Suppressor macrophage (primary cell): ENCODE measurements around the gene TEX54.
"Not testable (repeated sequence)": the region's sequence is repeated elsewhere in the genome, so short reads cannot be mapped to it uniquely, and the experiment has no call there.

ENCODE experiments used
- DNase-seq, 4 experiments: peaks; one replicate each; pipeline ENCODE4 v3.0.0-alpha.2; 2020 to 2022
- total RNA-seq, 17 experiments: gene quantifications; one replicate each; lab custom pipeline; 2026; ENCODE audit warnings: mixed read lengths in 6 of 17, inconsistent platforms in 3 of 17; lab: John Stamatoyannopoulos, UW

Gene TEX54
- total RNA-seq = 0 reads per million in 17 experiments

DNA sequence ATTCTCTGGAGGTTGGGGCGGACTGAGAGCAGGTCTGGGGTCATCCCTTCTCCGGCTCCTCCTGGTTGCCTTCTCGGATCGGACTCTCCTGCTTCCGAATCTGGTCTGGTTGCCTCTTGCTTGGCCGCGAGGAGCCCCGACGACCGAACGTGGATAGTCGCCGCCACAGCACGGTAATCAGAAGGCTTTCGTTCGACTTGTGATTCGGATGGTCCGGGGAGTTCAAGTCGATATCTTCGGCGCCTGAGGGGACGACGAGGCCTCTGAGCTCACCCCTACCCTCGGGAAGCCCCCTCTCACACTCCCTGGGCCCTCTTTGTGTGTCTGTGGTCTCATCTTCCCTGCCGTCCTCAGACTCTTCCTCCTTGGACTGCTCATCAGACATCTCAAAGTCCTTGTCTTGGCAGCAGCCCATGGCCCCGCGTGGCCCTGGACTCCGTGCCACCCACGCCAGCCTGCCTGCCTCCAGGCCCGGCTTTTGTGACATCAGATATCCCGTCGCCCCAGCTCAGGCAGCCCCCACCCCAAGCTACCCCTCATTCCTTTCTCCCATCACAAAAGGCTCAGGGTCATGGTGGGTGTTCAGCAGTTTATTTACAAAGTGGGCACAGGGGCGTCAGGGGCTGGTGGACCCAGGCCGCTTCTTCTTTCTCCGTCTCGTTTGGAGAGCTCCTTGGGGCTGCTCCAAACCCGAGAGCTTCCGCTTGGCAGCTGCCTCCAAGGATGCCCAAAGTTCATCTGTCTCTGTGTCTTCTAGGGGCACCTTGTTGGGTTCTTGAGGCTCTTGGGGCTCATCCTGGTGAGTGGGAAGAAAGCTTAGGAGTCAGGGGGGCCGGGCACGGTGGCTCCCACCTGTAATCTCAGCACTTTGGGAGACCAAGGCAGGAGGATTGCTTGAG lies at the start of gene TEX54:
Gene TEX54, minus strand, starts transcription at position 506 of the 899 bp plus-strand sequence.
- DNase-seq = peak in 3 of 4 experiments; percentile 49 to 68 (median 53)

DNA sequence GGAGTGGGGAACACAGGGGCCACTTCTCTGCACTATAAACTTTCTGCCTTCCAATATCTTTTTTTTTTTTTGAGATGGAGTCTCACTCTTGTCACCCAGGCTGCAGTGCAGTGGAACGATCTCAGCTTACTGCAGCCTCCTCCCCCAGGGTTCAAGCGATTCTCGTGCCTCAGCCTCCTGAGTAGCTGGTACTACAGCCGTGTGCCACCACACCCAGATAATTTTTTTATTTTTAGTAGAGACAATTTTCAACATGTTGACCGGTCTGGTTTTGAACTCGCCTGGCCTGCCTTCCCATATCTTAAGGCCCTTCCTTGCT lies 49.7 kb upstream of the TEX54 start:
- DNase-seq = peak in 1 of 4 experiments; percentile 28

DNA sequence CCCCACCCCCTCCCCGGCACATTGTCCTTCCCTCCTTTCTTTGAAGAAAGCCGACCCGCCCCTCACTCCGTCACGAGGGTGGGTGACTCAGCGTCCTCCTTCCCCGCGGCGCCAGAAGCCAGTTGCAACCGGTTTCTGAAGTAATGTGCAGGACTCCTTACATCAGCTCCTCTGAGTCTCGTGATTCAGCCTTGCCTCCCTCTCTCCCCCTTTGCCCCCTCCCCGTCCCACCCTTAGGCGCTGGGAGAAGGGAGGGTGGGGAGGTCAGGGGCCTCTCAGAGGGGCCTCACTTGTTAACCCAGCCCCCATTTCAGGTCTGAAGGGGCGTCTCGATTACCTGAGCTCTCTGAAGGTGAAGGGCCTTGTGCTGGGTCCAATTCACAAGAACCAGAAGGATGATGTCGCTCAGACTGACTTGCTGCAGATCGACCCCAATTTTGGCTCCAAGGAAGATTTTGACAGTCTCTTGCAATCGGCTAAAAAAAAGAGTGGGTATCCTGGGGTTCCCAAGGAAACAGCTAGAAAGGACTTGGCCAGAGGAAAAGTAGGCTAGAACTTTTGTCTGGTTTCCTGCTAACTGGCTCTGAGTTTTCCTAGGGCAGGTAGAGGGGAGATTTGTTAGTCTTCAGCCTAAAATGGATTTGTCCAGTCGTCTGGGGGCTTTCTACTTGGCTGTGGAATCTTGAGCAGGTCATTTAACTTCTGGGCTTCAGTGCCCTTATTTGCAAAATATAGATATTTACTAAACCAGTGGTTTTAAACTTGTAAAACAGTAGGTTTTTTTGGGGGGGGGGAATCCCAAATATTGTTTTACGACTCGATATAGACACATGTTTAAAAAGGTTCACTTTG lies 49.2 kb upstream of the TEX54 start:
- DNase-seq = peak; percentile 97 to 98 (median 98)

DNA sequence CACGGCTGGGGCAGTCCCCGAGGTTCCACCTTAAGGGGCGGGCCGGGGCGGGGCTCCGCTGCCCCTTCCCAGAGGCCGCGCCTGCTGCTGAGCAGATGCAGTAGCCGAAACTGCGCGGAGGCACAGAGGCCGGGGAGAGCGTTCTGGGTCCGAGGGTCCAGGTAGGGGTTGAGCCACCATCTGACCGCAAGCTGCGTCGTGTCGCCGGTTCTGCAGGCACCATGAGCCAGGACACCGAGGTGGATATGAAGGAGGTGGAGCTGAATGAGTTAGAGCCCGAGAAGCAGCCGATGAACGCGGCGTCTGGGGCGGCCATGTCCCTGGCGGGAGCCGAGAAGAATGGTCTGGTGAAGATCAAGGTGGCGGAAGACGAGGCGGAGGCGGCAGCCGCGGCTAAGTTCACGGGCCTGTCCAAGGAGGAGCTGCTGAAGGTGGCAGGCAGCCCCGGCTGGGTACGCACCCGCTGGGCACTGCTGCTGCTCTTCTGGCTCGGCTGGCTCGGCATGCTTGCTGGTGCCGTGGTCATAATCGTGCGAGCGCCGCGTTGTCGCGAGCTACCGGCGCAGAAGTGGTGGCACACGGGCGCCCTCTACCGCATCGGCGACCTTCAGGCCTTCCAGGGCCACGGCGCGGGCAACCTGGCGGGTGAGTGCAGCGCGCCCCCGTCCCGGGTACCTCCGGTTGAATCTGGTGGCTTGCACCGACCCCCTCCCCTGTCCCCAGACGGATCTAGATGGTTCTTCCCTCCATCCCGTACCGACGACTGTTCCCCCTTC lies 48.4 kb upstream of the TEX54 start, which contains the start of gene SLC3A2:
Gene SLC3A2, plus strand, starts transcription at position 94 of the 776 bp plus-strand sequence. Its CDS starts 128 bp downstream, at position 222.
- DNase-seq = peak; percentile 89 to 96 (median 92)

DNA sequence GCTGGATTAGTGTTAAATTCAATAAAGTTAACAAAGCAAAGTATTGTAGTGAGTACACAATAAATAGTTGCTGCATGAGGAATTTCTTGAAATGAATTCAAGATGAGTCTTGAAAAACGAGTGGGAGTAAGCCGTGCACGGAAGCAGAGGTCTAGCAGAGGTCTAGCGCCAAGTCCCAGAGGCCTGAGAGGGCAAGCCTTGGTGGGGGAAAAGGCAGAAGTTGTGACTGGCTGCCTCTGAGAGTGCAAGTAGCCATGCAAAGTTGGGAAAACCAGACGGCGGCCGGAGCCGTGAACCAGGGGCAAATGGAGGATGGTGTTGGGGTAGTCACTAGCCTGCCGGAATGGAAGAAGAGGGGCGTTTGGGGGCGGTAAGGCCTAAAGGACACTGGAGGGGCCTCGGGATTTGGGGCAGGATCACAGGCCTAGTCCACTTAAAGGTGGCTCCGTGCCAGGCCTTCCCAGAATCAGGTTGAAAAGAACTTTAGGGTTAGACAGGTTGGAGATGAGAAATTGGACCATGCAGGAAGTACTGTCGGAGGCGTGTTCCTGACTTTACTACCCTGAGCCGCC lies 47.7 kb upstream of the TEX54 start:
- DNase-seq = peak; percentile 75 to 88 (median 86)

DNA sequence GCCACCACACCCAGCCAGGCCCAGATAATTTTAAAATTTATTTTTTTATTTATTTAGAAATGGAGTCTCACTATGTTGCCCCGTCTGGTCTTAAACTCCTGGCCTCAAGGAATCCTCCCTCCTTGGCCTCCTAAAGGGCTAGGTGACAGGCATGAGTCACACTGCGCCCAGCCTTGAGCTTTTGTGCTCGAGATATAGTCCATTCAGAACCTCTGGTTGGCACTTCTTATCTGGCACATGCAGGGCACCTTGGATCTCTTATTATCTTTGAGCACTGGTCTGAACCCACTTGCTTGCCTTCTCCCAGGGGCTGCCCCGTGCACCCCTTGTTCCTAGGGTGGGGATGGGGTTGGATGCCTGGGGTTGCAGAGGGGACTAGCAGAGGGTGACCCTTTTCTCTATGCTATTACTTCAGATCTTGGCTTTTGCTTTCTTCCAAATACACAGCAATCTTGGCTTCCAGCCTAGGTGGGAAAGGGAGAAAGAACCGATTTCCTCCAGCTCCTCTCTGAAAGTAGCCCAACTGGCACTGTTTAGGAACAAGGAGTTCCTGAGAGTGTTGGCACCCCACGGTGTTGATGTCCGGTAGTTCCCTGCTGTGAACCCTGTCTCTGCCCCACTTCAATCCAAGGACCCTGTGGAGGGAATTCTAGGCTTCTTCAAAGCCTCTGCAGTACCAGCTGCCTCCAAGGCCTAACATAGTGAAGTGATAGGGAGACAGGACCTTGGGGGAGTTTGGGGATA lies 46.8 kb upstream of the TEX54 start:
- DNase-seq = no peak

DNA sequence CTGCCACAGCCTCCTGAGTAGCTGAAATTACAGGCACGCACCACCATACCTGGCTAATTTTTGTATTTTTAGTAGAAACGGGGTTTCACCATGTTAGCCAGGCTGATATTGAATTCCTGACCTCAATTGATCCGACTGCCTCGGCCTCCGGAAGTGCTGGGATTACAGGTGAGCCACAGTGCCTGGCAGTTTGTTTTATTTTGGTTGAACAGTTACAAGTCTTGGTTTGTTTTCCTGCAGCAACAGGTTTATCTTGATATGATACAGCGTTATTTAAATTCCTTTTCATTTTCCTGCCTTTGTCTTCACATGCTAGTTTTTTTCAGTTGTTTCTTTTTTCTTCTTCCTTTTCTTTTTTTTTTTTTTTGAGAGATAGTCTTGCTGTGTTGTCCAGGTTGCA lies 44.1 kb upstream of the TEX54 start:
- DNase-seq = no peak

DNA sequence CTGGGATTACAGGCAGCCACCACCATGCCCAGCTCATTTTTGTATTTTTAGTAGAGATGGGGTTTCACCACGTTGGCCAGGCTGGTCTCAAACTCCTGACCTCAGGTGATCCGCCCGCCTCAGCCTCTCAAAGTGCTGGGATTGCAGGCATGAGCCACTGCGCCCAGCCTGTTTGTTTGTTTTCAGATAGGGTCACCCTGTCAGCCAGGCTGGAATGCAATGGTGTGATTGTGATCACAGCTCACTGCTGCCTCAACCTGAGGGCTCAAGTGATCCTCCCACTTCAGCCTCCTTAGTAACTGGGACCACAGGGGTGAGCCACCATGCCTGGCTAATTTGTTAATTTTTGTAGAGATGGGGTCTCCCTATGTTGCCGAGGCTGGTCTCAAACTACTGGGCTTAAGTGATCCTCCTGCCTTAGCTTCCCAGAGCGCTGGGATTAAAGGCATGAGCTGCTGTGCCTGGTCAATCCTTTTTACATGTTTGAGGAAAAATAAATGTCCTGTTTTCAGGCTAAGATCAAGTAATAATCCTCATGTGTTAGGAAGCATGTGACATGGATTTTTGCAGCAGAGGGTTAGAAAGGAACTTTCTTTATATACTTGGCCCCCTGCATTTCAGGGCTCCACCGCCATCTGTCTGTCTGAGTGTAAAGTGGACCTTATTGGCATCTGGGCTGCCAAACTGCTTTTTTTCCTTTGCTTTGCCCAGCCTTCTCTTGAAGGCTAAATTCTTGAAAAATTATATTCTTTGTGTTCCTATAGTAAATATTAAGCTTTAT lies 43.2 kb upstream of the TEX54 start:
- no peak for DNase-seq

DNA sequence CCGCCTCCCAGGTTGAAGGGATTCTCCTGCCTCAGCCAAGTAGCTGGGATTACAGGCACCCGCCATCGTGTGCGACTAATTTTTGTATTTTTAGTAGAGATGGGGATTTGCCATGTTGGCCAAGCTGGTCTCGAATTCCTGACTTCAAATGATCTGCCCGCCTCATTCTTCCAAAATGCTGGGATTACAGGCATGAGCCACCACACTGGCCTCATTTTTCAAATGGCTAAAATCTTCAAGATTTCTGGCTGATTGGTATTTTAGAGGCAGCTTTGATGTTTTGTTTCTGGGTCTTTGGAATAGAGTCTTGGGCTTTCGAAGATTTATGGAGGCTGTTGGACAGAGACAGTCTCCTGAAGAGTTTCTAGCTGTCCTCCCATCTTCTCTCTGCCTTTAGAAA lies 42.2 kb upstream of the TEX54 start:
- DNase-seq = no peak

DNA sequence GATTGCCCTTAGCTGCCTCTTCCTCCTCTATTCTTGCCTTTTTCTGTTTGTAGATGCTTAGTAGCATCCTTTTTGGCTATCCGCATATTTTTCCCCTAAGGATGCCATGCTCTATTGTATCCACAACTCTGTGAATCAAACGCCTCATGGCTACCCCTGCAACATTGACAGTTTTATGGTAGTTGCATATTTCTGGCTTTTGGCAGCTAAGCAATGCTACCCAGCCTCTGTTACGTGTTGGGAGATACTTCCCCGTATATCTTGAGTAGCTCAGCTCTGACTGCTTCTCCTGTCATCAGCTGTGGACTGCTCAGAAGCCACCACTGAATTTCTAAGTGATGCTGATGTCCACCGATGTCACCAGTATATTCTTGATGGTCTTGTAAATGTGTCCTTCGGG lies 33.0 kb upstream of the TEX54 start:
- peak in 1 of 4 experiments; percentile 18 for DNase-seq

DNA sequence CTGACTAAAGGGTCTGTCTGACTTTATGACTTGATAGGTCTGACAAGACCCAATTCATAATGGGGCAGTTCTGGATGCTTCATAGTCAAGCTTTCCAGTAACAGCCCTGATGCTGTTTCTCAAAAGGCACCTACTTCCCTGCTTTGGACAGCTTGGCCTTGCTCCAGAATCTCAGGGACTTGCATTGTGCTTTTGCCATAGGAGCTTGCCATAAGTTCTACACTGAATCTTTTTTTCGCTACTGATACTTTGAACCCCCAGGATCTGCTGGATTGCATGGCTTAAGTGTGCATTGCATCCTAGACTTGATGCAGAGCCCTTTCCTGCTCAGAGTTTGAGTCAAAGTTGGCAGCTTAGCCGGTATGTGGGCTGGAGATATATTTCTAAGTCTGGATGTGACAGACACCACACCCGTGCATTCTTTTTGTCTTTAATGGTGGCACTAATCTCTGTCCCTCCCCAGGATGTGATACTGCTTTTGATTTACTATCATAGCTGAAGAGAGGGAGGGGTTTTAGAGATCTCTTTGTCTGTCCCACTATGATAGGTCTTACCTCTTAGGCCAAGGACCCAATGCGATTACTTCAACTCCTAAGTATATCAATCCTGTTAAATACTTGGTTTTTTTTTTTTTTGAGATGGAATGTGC lies 31.2 kb upstream of the TEX54 start:
- DNase-seq = no peak

DNA sequence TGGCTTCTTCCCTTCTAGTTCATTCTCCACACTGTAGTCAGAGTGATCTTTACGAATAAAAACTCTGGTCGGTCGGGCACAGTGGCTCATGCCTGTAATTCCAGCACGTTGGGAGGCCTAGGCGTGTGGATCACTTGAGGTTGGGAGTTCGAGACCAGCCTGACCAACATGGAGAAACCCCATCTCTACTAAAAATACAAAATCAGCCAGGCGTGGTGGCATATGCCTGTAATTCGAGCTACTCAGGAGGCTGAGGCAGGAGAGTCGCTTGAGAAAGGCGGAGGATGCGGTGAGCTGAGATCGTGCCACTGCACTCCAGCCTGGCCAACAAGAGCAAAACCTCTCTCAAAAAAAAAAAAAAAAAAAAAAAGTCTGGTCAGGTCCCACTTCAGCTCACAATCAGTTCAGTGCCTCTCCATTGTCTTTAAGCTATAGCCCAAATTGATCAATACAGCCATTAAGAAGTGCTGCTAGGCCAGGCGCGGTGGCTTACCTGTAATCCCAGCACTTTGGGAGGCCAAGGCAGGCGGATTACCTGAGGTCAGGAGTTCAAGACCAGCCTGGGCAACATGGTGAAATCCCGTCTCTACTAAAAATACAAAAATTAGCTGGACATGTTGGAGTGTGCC lies 29.0 kb upstream of the TEX54 start:
- DNase-seq = not testable (repeated sequence)

DNA sequence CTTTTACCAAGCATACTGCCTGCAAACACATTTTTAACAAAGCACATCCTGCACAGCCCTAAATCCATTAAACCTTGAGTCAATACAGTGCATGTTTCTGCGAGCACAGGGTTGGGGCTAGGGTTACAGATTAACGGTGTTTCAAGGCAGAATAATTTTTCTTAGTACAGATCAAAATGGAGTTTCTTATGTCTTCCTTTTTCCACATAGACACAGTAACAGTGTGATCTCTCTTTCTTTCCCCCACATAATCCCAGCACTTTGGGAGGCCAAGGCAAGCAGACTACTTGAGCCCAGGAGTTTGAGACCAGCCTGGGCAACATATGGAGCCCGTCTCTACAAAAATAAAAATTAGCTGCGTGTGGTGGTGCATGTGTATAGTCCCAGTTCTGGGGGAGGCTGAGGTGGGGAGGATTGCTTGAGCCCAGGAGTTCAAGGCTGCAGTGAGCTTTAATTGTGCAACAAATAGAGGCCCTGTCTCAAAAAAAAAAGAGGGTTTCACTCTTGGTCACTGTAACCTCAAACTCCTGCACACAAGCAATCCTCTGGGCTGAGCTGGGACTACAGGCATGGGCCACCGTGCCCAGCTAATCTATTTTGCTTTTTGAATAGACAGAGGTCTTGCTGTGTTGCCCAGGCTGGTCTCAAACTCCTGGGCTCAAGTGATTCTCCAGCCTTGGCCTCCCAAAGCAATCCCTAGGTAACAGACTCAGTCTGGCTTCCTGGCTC lies 28.4 kb upstream of the TEX54 start:
- DNase-seq = no peak

DNA sequence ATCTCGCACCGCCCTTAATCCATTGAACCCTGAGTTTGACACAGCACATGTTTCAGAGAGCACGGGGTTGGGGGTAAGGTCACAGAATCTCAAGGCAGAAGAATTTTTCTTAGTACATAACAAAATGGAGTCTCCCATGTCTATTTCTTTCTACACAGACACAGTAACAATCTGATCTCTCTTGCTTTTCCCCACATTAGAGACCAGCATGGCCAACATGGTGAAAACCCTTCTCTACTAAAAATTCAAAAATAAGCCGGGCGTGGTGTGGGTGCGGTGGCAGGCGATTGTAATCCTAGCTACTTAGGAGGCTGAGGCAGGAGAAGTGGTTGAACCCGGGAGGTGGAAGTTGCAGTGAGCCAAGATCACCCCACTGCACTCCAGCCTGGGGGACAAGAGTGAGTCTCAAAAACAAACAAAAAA lies 26.7 kb upstream of the TEX54 start:
- DNase-seq = not testable (repeated sequence)

DNA sequence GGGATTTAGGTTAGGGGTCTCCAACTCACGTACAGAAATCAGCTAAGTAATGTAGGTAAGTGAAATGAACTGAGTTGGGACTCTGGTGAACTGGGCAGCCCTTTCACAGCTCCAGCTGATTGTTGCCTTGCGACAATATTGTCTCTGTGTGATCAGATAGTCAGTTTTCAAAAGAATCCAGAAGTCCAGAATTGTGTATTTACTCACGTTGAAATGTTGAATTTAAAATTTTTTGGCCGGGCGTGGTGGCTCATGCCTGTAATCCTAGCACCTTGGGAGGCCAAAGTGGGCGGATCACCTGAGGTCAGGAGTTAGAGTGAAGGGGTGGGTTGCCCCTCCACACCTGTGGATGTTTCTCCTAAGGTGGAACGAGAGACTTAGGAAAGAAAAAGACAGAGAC lies 25.6 kb upstream of the TEX54 start:
- DNase-seq = no peak

DNA sequence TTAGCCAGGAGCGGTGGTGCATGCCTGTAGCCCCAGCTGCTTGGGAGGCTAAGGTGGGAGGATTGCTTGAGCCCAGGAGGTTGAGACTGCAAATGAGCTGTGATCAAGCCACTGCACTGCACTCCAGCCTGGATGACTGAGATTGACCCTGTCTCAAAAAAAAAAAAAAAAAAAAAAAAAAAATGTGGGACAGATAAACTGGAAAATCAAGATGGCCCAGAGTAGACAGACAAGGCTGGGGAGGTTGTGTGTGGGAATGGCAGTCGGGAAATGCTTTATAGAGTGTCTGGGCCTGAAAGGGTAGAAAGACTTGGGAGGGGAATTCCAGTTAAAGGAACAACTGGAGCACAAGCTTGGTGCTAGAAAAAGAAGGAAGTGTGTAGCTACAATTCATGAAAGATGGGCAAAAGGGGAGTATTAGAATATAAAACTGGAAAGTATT lies 24.9 kb upstream of the TEX54 start:
- peak; percentile 28 to 54 (median 50) for DNase-seq

DNA sequence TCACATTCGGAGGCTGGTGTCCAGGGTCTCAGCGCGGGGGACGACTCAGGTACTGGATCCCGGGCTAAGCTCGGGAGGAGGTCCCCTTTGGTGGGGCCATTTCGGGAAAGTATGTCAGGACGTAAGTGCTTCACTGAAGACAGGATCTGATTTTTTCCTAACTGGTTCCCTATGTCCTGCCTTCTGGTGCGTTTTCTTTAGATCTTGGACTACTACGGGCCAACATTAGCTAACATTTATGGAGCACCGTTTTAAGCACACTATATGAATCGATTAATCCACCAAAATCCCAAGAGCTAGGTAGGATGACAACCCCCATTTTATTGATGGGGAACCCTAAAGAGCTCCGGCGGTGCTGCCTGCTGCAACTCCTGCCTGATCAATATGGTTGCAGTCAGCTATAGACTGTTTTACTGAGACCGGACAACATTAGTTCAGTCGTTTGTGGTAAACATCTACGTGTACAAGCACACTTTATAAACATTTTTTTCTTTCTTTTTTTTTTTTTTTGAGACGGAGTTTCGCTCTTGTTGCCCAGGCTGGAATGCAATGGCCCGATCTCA lies 23.8 kb upstream of the TEX54 start:
- DNase-seq = no peak

DNA sequence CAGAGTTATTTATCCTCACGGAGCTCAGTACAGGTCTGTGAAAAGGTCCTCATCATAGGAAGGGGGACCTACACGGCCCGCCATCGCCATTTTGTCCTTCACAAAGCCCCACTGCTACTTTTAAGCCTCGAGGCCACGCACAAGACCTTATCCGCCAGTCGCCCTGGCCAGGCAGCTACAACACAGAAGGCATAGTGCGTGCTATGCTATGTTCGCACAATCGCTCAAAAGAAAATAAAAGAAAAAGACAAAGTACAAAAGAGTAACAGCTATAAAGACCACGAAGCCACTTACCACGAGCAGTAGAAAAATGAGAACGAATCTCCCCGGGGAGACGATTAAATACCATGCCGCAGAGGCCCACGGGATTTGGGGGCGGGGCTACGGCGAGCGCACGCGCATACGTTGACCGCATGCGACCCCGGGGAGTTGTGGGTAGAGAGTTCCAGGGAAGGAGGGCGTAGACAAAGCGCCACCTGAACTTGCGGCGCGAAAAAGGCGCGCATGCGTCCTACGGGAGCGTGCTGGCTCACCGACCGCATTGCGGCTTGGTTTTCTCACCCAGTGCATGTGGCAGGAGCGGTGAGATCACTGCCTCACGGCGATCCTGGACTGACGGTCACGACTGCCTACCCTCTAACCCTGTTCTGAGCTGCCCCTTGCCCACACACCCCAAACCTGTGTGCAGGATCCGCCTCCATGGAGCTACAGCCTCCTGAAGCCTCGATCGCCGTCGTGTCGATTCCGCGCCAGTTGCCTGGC lies 23.1 kb upstream of the TEX54 start:
- DNase-seq = peak; percentile 98 to 99 (median 98)
